Right ventricle myocardium superior (tissue), 1 donor: ENCODE data around the gene SBNO2. TPM values are rescaled to one million over a fixed set of nuclear protein-coding genes. Genes with fewer than 3 reads are reported as not detected.

Experiments used
- ATAC-seq: fragments of 200-7000 bp; cut with Tn5 transposase; one replicate; pipeline ENCODE4 v1.9.1; 2020; ENCODE audit warnings: mild to moderate bottlenecking; ENCODE audit not compliant: poor library complexity
- DNase-seq: peaks from one replicate; pipeline ENCODE4 v3.0.0-alpha.2; 2020
- intact Hi-C: fragments of 100-400 bp; cut with DNase I; formaldehyde crosslinking; loops from one replicate; pipeline ENCODE4 v1.11.2; 2022
- long read RNA-seq: library from polyadenylated mRNA; unstranded; transcript quantifications from one replicate; pipeline ENCODE4 v2.0.0, GENCODE V29; 2021
- total RNA-seq: library from RNA; stranded (reverse); fragmentation: NEBNext Ultra II Directional; extraction: Animal tissue kit (Norgen Biotek cat#: 25700); gene quantifications from one replicate; pipeline ENCODE4 v1.2.1, GENCODE V29; 2021
- donor health status: DM: no; HTN: yes; CAD: no; lungs with severe emphysema.

The SBNO2 gene
- total RNA-seq, result 15.1 TPM
- long read RNA-seq, full-length matches to known transcripts, result 9 of 16 reads
- long read RNA-seq, partial matches to known transcripts, result 7 of 16 reads
- long read RNA-seq, other reads (novel, unspliced or antisense), result 0 of 16 reads

- intact Hi-C loops, result no loop called here
- peak; percentile 91 for ATAC-seq
- DNase-seq, result peak; percentile 93
Observed at GRCh38 chr19:1173845-1174809, at the start of gene SBNO2. Gene SBNO2 (minus strand): TSS chr19:1174268. CDS start chr19:1154276, 19,992 bp downstream.

GRCh38 chr19:1223018-1223855 is 49.2 kb upstream of the SBNO2 start:
- no peak for DNase-seq
- intact Hi-C loops, result no loop called here
- ATAC-seq, result no peak

GRCh38 chr19:1222394-1222793 is 48.3 kb upstream of the SBNO2 start:
- intact Hi-C loops, result no loop called here
- ATAC-seq (no peak), DNase-seq (no peak)

GRCh38 chr19:1221904-1222255 is 47.8 kb upstream of the SBNO2 start:
- no peak for DNase-seq
- no peak for ATAC-seq
- intact Hi-C loops, result no loop called here

GRCh38 chr19:1220976-1221903 is 47.2 kb upstream of the SBNO2 start:
- intact Hi-C loops, result no loop called here
- DNase-seq (peak; percentile 87), ATAC-seq (peak; percentile 76)

GRCh38 chr19:1220477-1220930 is 46.4 kb upstream of the SBNO2 start:
- DNase-seq (no peak), ATAC-seq (no peak)
- intact Hi-C loops, result no loop called here

- DNase-seq, result no peak
- intact Hi-C loops, result no loop called here
Observed at GRCh38 chr19:1219786-1220476, 45.9 kb upstream of the SBNO2 start.

GRCh38 chr19:1218751-1219567 is 44.9 kb upstream of the SBNO2 start:
- DNase-seq, result no peak
- intact Hi-C loops, result no loop called here

More at GRCh38 chr19:1219786-1220476, 45.9 kb upstream of the SBNO2 start:
- no peak for ATAC-seq

GRCh38 chr19:1217366-1217765 is 43.3 kb upstream of the SBNO2 start:
- intact Hi-C loops, result no loop called here
- no peak for ATAC-seq

More at GRCh38 chr19:1218751-1219567, 44.9 kb upstream of the SBNO2 start:
- ATAC-seq, result no peak

GRCh38 chr19:1216756-1217155 is 42.7 kb upstream of the SBNO2 start:
- intact Hi-C loops, result no loop called here
- DNase-seq (no peak), ATAC-seq (no peak)

More at GRCh38 chr19:1217366-1217765, 43.3 kb upstream of the SBNO2 start:
- no peak for DNase-seq

- ATAC-seq (peak; percentile 80), DNase-seq (peak; percentile 84)
Observed at GRCh38 chr19:1214862-1215731, 41.0 kb upstream of the SBNO2 start.

GRCh38 chr19:1214299-1214861 is 40.3 kb upstream of the SBNO2 start:
- no peak for DNase-seq
- intact Hi-C loops, result no loop called here
- ATAC-seq, result peak; percentile 5

More at GRCh38 chr19:1214862-1215731, 41.0 kb upstream of the SBNO2 start:
- intact Hi-C loops, result no loop called here

GRCh38 chr19:1213391-1214286 is 39.6 kb upstream of the SBNO2 start:
- DNase-seq (peak; percentile 84), ATAC-seq (peak; percentile 52)
- intact Hi-C loops, result no loop called here

GRCh38 chr19:1211494-1212234 is 37.6 kb upstream of the SBNO2 start:
- DNase-seq (peak; percentile 43), ATAC-seq (no peak)
- intact Hi-C loops, result no loop called here
